ENCODE measurements around the gene COX7A1.

GRCh38 chr19:36139120-36139472 lies 13.2 kb downstream of the COX7A1 start:
- TF ChIP-seq CTCF (conservative IDR thresholded peaks at IDR 0.05 in 1 of 2, IDR thresholded peaks at IDR 0.05 in 1 of 2; ENCODE audit: low read depth in 1 of 2, low read length in 2 of 2): no peak
- no peak for TF ChIP-seq EZH2 (IDR thresholded peaks at IDR 0.05; ENCODE audit: low read length, missing control alignments)

All from fibroblast of lung (primary cell).